Fibroblast of lung (primary cell): ENCODE measurements around the gene ZNF207. TPM values are rescaled to one million over a fixed set of nuclear protein-coding genes. Genes with fewer than 3 reads are reported as not detected.

ENCODE experiments used
- DNase-seq, 2 donors: peaks; one replicate each; pipeline versions ENCODE4 v3.0.0 to v3.0.0-alpha.2; 2010; ENCODE audit warnings: low read depth in 2 of 2
- H2AFZ ChIP-seq: 2 replicates; pipeline ENCODE4 v1.5.1; 2012; ENCODE audit warnings: low read length, control low read depth, inconsistent platforms
- H3K27ac ChIP-seq: 2 replicates; pipeline ENCODE4 v1.5.1; 2011; ENCODE audit warnings: low read length, control low read depth; ENCODE audit not compliant: insufficient read depth
- H3K27me3 ChIP-seq: 2 replicates; pipeline ENCODE4 v1.5.1; 2011; ENCODE audit warnings: mild to moderate bottlenecking, low read length; ENCODE audit not compliant: control insufficient read depth, insufficient read depth
- H3K36me3 ChIP-seq: 2 replicates; pipeline ENCODE4 v1.5.1; 2011; ENCODE audit warnings: low read length; ENCODE audit not compliant: control insufficient read depth, insufficient read depth
- H3K4me1 ChIP-seq: 2 replicates; pipeline ENCODE4 v1.5.1; 2011; ENCODE audit warnings: low read length; ENCODE audit not compliant: control insufficient read depth, insufficient read depth; ENCODE audit errors: extremely low read depth
- H3K4me2 ChIP-seq: 2 replicates; pipeline ENCODE4 v1.5.1; 2011; ENCODE audit warnings: low read length, control low read depth; ENCODE audit not compliant: insufficient read depth; ENCODE audit errors: extremely low read depth
- H3K4me3 ChIP-seq, 4 experiments: fragments of 200-600 bp in 1 of 4; sonication (generic) in 1 of 4; replicated peaks in 1 of 4; 2 replicates each; pipeline ENCODE4 v1.5.1; 2011 to 2016; ENCODE audit warnings: low read length in 4 of 4, low read depth in 3 of 4, mild to moderate bottlenecking in 3 of 4, control low read depth in 2 of 4, inconsistent platforms in 1 of 4, mixed read lengths in 1 of 4; ENCODE audit not compliant: insufficient read depth in 1 of 4; ENCODE audit errors: control extremely low read depth in 1 of 4
- H3K79me2 ChIP-seq: 2 replicates; pipeline ENCODE4 v1.5.1; 2012; ENCODE audit warnings: mild to moderate bottlenecking, low read length, inconsistent platforms; ENCODE audit not compliant: control insufficient read depth, insufficient read depth
- H3K9ac ChIP-seq: 2 replicates; pipeline ENCODE4 v1.5.1; 2011; ENCODE audit warnings: mild to moderate bottlenecking, low read length, control low read depth; ENCODE audit not compliant: insufficient read depth
- H3K9me3 ChIP-seq: 2 replicates; pipeline ENCODE4 v1.5.1; 2012; ENCODE audit warnings: low read depth, low read length; ENCODE audit not compliant: control insufficient read depth, insufficient read depth
- H4K20me1 ChIP-seq: 2 replicates; pipeline ENCODE4 v1.5.1; 2011; ENCODE audit warnings: low read length; ENCODE audit not compliant: control insufficient read depth, insufficient read depth; ENCODE audit errors: extremely low read depth
- EZH2 ChIP-seq: IDR thresholded peaks from 2 replicates; pipeline ENCODE4 v1.5.1; 2012; ENCODE audit warnings: low read length, control low read depth, mild to moderate bottlenecking; ENCODE audit errors: missing control alignments
- polyA plus RNA-seq, 2 donors: library from polyadenylated mRNA; depleted of rRNA in 1 of 2; stranded (reverse) in 1 of 2; unstranded in 1 of 2; fragments of >200 nt; gene quantifications; 2 replicates each; pipeline ENCODE4 v1.2.1, GENCODE V29; 2011 to 2012; ENCODE audit warnings: missing spikeins in 1 of 2
- total RNA-seq: library from RNA; depleted of rRNA; stranded (reverse); fragments of >200 nt; gene quantifications from 2 replicates; pipeline ENCODE4 v1.2.1, GENCODE V29; 2014
- TF ChIP-seq, protein P1 (sequence below), 2 donors: IDR thresholded peaks in 1 of 2; conservative IDR thresholded peaks in 1 of 2; 1 replicate in 1 of 2; 2 replicates in 1 of 2; pipeline ENCODE4 v1.5.1; 2011 to 2012; ENCODE audit warnings: low read length in 2 of 2, control low read depth in 1 of 2, inconsistent platforms in 1 of 2, low read depth in 1 of 2, mild to moderate bottlenecking in 1 of 2

ZNF207 gene
- total and polyA plus RNA-seq, 2 donors (not counting 1 experiment from before 2014, with no cell fraction given): 75.3 to 279 TPM

DNA sequence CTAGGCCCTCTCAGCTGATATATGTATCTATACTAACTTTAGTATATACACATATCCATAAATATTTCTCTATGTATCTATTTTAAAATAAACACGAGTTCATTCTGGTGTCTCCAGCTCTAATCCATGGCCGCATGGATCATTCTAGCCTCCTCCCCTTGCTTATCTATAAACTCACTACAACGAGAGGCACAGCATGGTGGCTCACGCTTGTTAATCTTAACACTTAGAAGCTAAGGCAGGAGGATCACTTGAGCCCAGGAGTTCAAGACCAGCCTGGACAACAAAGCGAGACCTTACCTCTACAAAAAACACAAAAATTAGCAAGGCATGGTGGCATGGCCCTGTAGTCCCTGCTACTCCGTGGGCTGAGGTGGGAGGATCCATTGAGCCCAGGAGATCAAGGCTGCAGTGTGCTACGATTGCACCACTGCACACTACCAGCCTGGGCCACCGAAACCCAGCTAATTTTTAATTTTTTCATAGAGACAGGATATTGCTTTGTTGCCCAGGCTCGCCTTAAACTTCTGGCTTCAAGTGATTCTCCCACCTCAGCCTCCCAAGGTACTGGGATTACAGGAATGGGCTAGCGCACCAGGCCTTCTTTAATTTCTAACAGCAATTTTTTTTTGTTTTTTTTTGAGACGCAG is 3.9 kb upstream of the ZNF207 start:
- Histone ChIP-seq H3K9me3 (no peaks in the 10 kb centered on the region), H3K27ac (no peak overlapping the region), H4K20me1 (peaks cover 1% of the 10 kb centered on the region), H2AFZ (no peak overlapping the region), H3K9ac (no peak overlapping the region), H3K4me3 (no peak overlapping the region), H3K36me3 (no peaks in the 10 kb centered on the region), H3K27me3 (no peaks in the 10 kb centered on the region), H3K4me1 (no peaks in the 10 kb centered on the region), H3K4me2 (no peak overlapping the region), H3K79me2 (peaks cover 11% of the 10 kb centered on the region)
- no peak for DNase-seq
- TF ChIP-seq, protein P1, sequence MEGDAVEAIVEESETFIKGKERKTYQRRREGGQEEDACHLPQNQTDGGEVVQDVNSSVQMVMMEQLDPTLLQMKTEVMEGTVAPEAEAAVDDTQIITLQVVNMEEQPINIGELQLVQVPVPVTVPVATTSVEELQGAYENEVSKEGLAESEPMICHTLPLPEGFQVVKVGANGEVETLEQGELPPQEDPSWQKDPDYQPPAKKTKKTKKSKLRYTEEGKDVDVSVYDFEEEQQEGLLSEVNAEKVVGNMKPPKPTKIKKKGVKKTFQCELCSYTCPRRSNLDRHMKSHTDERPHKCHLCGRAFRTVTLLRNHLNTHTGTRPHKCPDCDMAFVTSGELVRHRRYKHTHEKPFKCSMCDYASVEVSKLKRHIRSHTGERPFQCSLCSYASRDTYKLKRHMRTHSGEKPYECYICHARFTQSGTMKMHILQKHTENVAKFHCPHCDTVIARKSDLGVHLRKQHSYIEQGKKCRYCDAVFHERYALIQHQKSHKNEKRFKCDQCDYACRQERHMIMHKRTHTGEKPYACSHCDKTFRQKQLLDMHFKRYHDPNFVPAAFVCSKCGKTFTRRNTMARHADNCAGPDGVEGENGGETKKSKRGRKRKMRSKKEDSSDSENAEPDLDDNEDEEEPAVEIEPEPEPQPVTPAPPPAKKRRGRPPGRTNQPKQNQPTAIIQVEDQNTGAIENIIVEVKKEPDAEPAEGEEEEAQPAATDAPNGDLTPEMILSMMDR (conservative IDR thresholded peaks at IDR 0.05 in 1 of 2, IDR thresholded peaks at IDR 0.05 in 1 of 2; ENCODE audit: low read depth in 1 of 2, low read length in 2 of 2): no peak
- TF ChIP-seq EZH2: no peak

DNA sequence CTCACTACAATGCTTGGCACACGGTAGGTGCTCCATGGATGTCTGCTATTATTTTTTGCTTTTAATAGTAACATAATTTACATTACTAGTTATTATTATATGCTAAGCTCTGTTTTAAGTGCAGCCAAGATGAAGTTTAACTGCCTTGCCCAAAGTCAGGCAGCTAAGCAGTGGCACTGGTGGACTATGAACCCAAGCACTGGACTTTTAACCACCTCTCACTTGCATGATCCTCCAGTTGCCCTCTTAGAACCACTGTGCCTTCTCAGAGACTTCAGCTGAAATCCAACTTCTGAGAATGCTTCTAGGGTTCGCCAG is 1.5 kb upstream of the ZNF207 start:
- Histone ChIP-seq H3K4me3 (no peak overlapping the region), H3K36me3 (no peaks in the 10 kb centered on the region), H3K27ac (no peak overlapping the region), H3K9ac (no peak overlapping the region), H4K20me1 (peaks cover 6% of the 10 kb centered on the region), H2AFZ (no peak overlapping the region), H3K27me3 (no peaks in the 10 kb centered on the region), H3K9me3 (no peaks in the 10 kb centered on the region), H3K4me2 (no peak overlapping the region), H3K79me2 (peaks cover 35% of the 10 kb centered on the region), H3K4me1 (no peaks in the 10 kb centered on the region)
- TF ChIP-seq EZH2: no peak
- TF ChIP-seq, protein P1 (conservative IDR thresholded peaks at IDR 0.05 in 1 of 2, IDR thresholded peaks at IDR 0.05 in 1 of 2; ENCODE audit: low read depth in 1 of 2, low read length in 2 of 2): no peak
- DNase-seq: no peak

DNA sequence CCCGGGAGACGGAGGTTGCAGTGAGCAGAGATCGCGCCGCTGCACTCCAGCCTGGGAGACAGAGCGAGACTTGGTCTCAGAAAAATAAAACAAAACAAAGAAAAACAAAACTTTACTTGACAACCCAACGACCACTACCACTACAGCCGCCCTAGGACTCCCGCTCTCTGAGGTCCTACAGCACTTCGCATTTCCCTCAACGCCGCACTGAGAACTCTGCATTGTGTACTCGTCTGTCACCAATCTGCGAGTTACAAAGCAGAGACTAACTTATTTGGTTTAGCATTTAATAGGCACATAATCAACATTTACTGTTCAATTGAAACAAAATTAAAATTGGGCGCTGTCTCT is 479 bp upstream of the ZNF207 start:
- Histone ChIP-seq H3K4me3 (peak overlapping the region; percentile 76 to 99 (median 90)), H3K36me3 (peaks cover 3% of the 10 kb centered on the region), H3K9ac (peak overlapping the region; percentile 64), H4K20me1 (peaks cover 6% of the 10 kb centered on the region), H3K4me2 (peak overlapping the region; percentile 82), H3K9me3 (no peaks in the 10 kb centered on the region), H2AFZ (peak overlapping the region; percentile 72), H3K27ac (peak overlapping the region; percentile 96), H3K27me3 (no peaks in the 10 kb centered on the region), H3K4me1 (no peaks in the 10 kb centered on the region), H3K79me2 (peaks cover 45% of the 10 kb centered on the region)
- TF ChIP-seq EZH2: no peak
- TF ChIP-seq, protein P1 (conservative IDR thresholded peaks at IDR 0.05 in 1 of 2, IDR thresholded peaks at IDR 0.05 in 1 of 2; ENCODE audit: low read depth in 1 of 2, low read length in 2 of 2): no peak
- DNase-seq: peak in 1 of 2 donors; percentile 18
